ENCODE measurements around the gene RPL10. TPM values are rescaled to one million over a fixed set of nuclear protein-coding genes. Genes with fewer than 3 reads are reported as not detected.

Gene RPL10
- total RNA-seq, 1 experiment from 2014 or later, result 2,110 TPM

- Histone ChIP-seq H2BK20ac (ENCODE audit: low read depth, low read length, poor library complexity, severe bottlenecking) (no peak overlapping the region), H3K27me3 (ENCODE audit: insufficient read depth, low read length) (no peaks in the 10 kb centered on the region), H2BK15ac (ENCODE audit: low read depth, low read length) (no peak overlapping the region), H3K79me1 (ENCODE audit: insufficient read depth, low read depth, low read length, poor library complexity, severe bottlenecking) (no peaks in the 10 kb centered on the region), H3K9me3 (ENCODE audit: control insufficient read depth, low read depth, low read length) (peaks cover 39% of the 10 kb centered on the region), H3T11ph (ENCODE audit: low read length) (no peak overlapping the region), H3K79me2 (ENCODE audit: insufficient read depth, low read length) (no peaks in the 10 kb centered on the region), H2BK5ac (ENCODE audit: insufficient read length, low read length) (no peak overlapping the region), H3K14ac (ENCODE audit: insufficient read depth, low read length) (no peak overlapping the region), H4K8ac (replicated peaks; ENCODE audit: insufficient read length, low read depth, low read length) (no peak overlapping the region), H3K4ac (ENCODE audit: low read depth, low read length) (no peak overlapping the region), H3K56ac (ENCODE audit: insufficient read length, low read depth, low read length) (no peak overlapping the region), H3K4me2 (ENCODE audit: insufficient read depth, insufficient read length, low read length) (no peak overlapping the region), H3K4me1 (ENCODE audit: insufficient read depth, low read length) (no peaks in the 10 kb centered on the region), H4K91ac (ENCODE audit: insufficient read length, low read depth, low read length) (no peak overlapping the region), H3K27ac (ENCODE audit: insufficient read length, low read depth, low read length) (no peak overlapping the region), H2BK12ac (ENCODE audit: insufficient read length, low read depth, low read length) (no peak overlapping the region), H2AK5ac (ENCODE audit: insufficient read length, low read length) (no peak overlapping the region), H2BK120ac (ENCODE audit: low read depth, low read length, poor library complexity, severe bottlenecking) (no peak overlapping the region), H3K23me2 (ENCODE audit: insufficient read length, low read depth, low read length, poor library complexity, severe bottlenecking) (no peaks in the 10 kb centered on the region), H2AFZ (ENCODE audit: low read length) (no peak overlapping the region), H3K9ac (ENCODE audit: extremely low read depth, insufficient read length, low read length) (no peak overlapping the region), H3K23ac (ENCODE audit: insufficient read length, low read depth, low read length) (no peak overlapping the region), H4K20me1 (ENCODE audit: control insufficient read depth, insufficient read depth, insufficient read length) (no peaks in the 10 kb centered on the region), H4K5ac (ENCODE audit: insufficient read length, low read depth, low read length) (no peak overlapping the region), H3K18ac (ENCODE audit: insufficient read length, low read depth, low read length) (no peak overlapping the region)
- peaks cover 15 to 51% (median 43%) of the 10 kb centered on the region in 3 experiments for H3K36me3 Mint-ChIP-seq (ENCODE audit: insufficient read depth in 1 of 3, low read depth in 3 of 3)
- H3K4me1 Mint-ChIP-seq, result peaks cover 10 to 25% of the 10 kb centered on the region in 2 experiments
- TF ChIP-seq, protein P1, sequence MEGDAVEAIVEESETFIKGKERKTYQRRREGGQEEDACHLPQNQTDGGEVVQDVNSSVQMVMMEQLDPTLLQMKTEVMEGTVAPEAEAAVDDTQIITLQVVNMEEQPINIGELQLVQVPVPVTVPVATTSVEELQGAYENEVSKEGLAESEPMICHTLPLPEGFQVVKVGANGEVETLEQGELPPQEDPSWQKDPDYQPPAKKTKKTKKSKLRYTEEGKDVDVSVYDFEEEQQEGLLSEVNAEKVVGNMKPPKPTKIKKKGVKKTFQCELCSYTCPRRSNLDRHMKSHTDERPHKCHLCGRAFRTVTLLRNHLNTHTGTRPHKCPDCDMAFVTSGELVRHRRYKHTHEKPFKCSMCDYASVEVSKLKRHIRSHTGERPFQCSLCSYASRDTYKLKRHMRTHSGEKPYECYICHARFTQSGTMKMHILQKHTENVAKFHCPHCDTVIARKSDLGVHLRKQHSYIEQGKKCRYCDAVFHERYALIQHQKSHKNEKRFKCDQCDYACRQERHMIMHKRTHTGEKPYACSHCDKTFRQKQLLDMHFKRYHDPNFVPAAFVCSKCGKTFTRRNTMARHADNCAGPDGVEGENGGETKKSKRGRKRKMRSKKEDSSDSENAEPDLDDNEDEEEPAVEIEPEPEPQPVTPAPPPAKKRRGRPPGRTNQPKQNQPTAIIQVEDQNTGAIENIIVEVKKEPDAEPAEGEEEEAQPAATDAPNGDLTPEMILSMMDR (conservative IDR thresholded peaks at IDR 0.05), result no peak
- peaks cover 76 to 86% of the 10 kb centered on the region in 2 experiments for H3K9me3 Mint-ChIP-seq
- no peak for DNase-seq
- 0 out of 7 replicates have a peak overlapping the region, but pooled peaks of 1 of the 3 experiments have one; percentile 19 for H3K27ac Mint-ChIP-seq
- H3K27me3 Mint-ChIP-seq (ENCODE audit: low read depth), result no peaks in the 10 kb centered on the region
- WGBS (ENCODE audit: extremely low coverage, insufficient read length, low lambda C conversion rate), result no CpG with 5 or more reads among the region's 5 CpGs
- H3K4me3 Mint-ChIP-seq, result no peak overlapping the region
Observed at GRCh38 chrX:154431341-154431740, 33.2 kb downstream of the RPL10 start.
